Endodermal cell (in vitro differentiated cells): ENCODE measurements around the gene TPSB2. TPM values are rescaled to one million over a fixed set of nuclear protein-coding genes. Genes with fewer than 3 reads are reported as not detected.

ENCODE experiments used
- DNase-seq: peaks from one replicate; pipeline ENCODE4 v3.0.0-alpha.2; 2017
- H3K27ac ChIP-seq: 2 replicates; pipeline ENCODE4 v1.5.1; 2013; ENCODE audit warnings: mild to moderate bottlenecking, low read depth, low read length, moderate library complexity
- H3K27me3 ChIP-seq: 2 replicates; pipeline ENCODE4 v1.6.1; 2013; ENCODE audit warnings: mild to moderate bottlenecking, low read length, moderate library complexity; ENCODE audit not compliant: insufficient read depth, control insufficient read depth, poor library complexity, severe bottlenecking
- H3K36me3 ChIP-seq: 2 replicates; pipeline ENCODE4 v1.7.0; 2013; ENCODE audit warnings: mild to moderate bottlenecking, low read length, moderate library complexity; ENCODE audit not compliant: control insufficient read depth, insufficient read depth
- H3K4me1 ChIP-seq: one replicate; pipeline ENCODE4 v1.7.0; 2013; ENCODE audit warnings: low read length; ENCODE audit not compliant: control insufficient read depth, insufficient read depth
- H3K4me3 ChIP-seq: 2 replicates; pipeline ENCODE4 v1.5.1; 2013; ENCODE audit warnings: mild to moderate bottlenecking, low read length, moderate library complexity
- H3K9ac ChIP-seq: 2 replicates; pipeline ENCODE4 v1.6.1; 2013; ENCODE audit warnings: mild to moderate bottlenecking, low read length, moderate library complexity; ENCODE audit not compliant: poor library complexity, severe bottlenecking; ENCODE audit errors: extremely low read depth
- H3K9me3 ChIP-seq: 2 replicates; pipeline ENCODE4 v1.6.1; 2013; ENCODE audit warnings: mild to moderate bottlenecking, low read length, moderate library complexity; ENCODE audit not compliant: control insufficient read depth
- H3K27ac Mint-ChIP-seq: 2 replicates; pipeline ENCODE4 v1.8.0; 2020; ENCODE audit warnings: mixed read lengths
- H3K27me3 Mint-ChIP-seq: 2 replicates; pipeline ENCODE4 v1.8.0; 2021; ENCODE audit warnings: mild to moderate bottlenecking, mixed read lengths; ENCODE audit not compliant: insufficient read depth
- H3K36me3 Mint-ChIP-seq: 2 replicates; pipeline ENCODE4 v1.8.0; 2020; ENCODE audit warnings: low read depth, mixed read lengths
- H3K4me1 Mint-ChIP-seq: 2 replicates; pipeline ENCODE4 v1.8.0; 2020; ENCODE audit warnings: mixed read lengths
- H3K4me3 Mint-ChIP-seq: 2 replicates; pipeline ENCODE4 v1.8.0; 2020; ENCODE audit warnings: mild to moderate bottlenecking, moderate library complexity, mixed read lengths
- H3K9me3 Mint-ChIP-seq: 2 replicates; pipeline ENCODE4 v1.8.0; 2020; ENCODE audit warnings: mild to moderate bottlenecking, mixed read lengths
- CTCF ChIP-seq: fragments of 200-600 bp; sonication (generic); conservative IDR thresholded peaks from 2 replicates; pipeline ENCODE4 v1.5.0; 2021; ENCODE audit warnings: antibody characterized with exemption, mild to moderate bottlenecking
- WGBS, 2 experiments: methylation state at CpG; one replicate each; pipeline versions ENCODE4 v1.1.5 to v1.1.7; 2013; ENCODE audit warnings: missing lambda C conversion rate in 2 of 2, mixed read lengths in 1 of 2; ENCODE audit not compliant: insufficient coverage in 1 of 2, insufficient read length in 1 of 2; 5-methylcytosine and 5-hydroxymethylcytosine counted together
- total RNA-seq, 2 donors: library from RNA; stranded (reverse); fragmentation: NEBNext Ultra II Directional in 1 of 2; extraction: Animal tissue kit (Norgen Biotek cat#: 25700) in 1 of 2; gene quantifications; 2 replicates in 1 of 2; 3 replicates in 1 of 2; pipeline ENCODE4 v1.2.1, GENCODE V29; 2021

TPSB2 gene
- total RNA-seq, 2 donors from 2014 or later: not detected

- TF ChIP-seq CTCF: no peak
- 95 to 96% methylated on average over 26 to 43 of the region's 43 CpGs for WGBS, 2 experiments
- Mint-ChIP-seq H3K27ac (no peak overlapping the region), H3K27me3 (no peaks in the 10 kb centered on the region), H3K4me3 (no peak overlapping the region), H3K9me3 (no peaks in the 10 kb centered on the region), H3K36me3 (peaks cover 15% of the 10 kb centered on the region), H3K4me1 (no peaks in the 10 kb centered on the region)
- H3K27me3 ChIP-seq: no peaks in the 10 kb centered on the region
- no peaks in the 10 kb centered on the region for H3K4me1 ChIP-seq
- no peak overlapping the region for H3K27ac ChIP-seq
- H3K9ac ChIP-seq: no peak overlapping the region
- DNase-seq: no peak
- H3K9me3 ChIP-seq: no peaks in the 10 kb centered on the region
- H3K4me3 ChIP-seq: no peak overlapping the region
- peaks cover 7% of the 10 kb centered on the region for H3K36me3 ChIP-seq
Measured at GRCh38 chr16:1209081-1209480, 20.9 kb downstream of the TPSB2 start.

GRCh38 chr16:1208239-1208830 lies 21.6 kb downstream of the TPSB2 start:
- H3K27me3 ChIP-seq: no peaks in the 10 kb centered on the region
- no peaks in the 10 kb centered on the region for H3K9me3 ChIP-seq
- no peak overlapping the region for H3K27ac ChIP-seq
- Mint-ChIP-seq H3K36me3 (peaks cover 18% of the 10 kb centered on the region), H3K27ac (no peak overlapping the region), H3K4me3 (no peak overlapping the region), H3K4me1 (no peaks in the 10 kb centered on the region), H3K27me3 (no peaks in the 10 kb centered on the region), H3K9me3 (no peaks in the 10 kb centered on the region)
- no peak for TF ChIP-seq CTCF
- no peaks in the 10 kb centered on the region for H3K4me1 ChIP-seq
- no peak overlapping the region for H3K4me3 ChIP-seq
- no peak overlapping the region for H3K9ac ChIP-seq
- 93 to 97% methylated on average over 12 to 22 of the region's 22 CpGs for WGBS, 2 experiments
- H3K36me3 ChIP-seq: peaks cover 7% of the 10 kb centered on the region
- no peak for DNase-seq

GRCh38 chr16:1206786-1207185 lies 23.2 kb downstream of the TPSB2 start:
- Mint-ChIP-seq H3K4me3 (no peak overlapping the region), H3K27me3 (no peaks in the 10 kb centered on the region), H3K4me1 (no peaks in the 10 kb centered on the region), H3K36me3 (peaks cover 19% of the 10 kb centered on the region), H3K9me3 (no peaks in the 10 kb centered on the region), H3K27ac (no peak overlapping the region)
- no peak for DNase-seq
- H3K27me3 ChIP-seq: no peaks in the 10 kb centered on the region
- no peak overlapping the region for H3K9ac ChIP-seq
- TF ChIP-seq CTCF: no peak
- 81 to 92% methylated on average over 5 to 11 of the region's 16 CpGs for WGBS, 2 experiments
- H3K36me3 ChIP-seq: peaks cover 7% of the 10 kb centered on the region
- no peaks in the 10 kb centered on the region for H3K4me1 ChIP-seq
- no peak overlapping the region for H3K27ac ChIP-seq
- H3K9me3 ChIP-seq: no peaks in the 10 kb centered on the region
- no peak overlapping the region for H3K4me3 ChIP-seq
